ENCODE measurements around the gene POLN. TPM values are rescaled to one million over a fixed set of nuclear protein-coding genes. Genes with fewer than 3 reads are reported as not detected.

Gene POLN
- total and polyA plus RNA-seq, 8 donors: 2.7 to 5.7 (median 3.9) TPM

DNA sequence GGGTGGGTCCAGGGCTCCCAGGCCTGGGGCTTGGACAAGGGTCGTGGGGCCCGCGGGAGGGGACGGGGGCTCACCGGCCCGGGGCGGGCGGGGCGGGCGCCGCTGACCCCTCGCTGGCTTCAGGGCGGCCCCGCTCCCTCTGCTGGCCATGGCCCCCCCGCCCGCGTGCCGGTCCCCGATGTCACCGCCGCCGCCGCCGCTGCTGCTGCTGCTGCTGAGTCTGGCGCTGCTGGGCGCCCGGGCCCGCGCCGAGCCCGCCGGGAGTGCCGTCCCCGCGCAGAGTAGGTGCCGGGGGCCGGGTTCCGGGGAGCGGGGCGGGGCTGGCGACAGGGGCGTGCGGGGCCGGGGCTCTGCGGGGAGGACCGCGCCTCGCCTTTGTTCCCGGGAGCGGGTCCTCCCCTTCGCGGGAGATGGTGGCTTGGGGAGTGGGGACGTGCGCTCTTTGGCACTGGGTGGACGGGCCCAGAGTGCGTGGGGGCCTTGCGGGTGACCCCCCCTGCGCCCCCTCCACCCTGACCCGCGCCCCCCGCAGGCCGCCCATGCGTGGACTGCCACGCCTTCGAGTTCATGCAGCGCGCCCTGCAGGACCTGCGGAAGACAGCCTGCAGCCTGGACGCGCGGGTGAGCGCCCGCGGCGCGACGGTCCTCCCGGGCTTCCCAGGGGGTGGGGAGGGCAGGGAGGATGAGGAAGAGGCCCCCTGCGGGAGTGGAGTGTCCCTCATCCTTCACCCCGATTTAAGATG lies 199.5 kb downstream of the POLN start:
- H3K27me3 ChIP-seq: peaks cover 24 to 92% of the 10 kb centered on the region in 2 donors
- DNase-seq: peak in 1 of 4 donors; percentile 86

DNA sequence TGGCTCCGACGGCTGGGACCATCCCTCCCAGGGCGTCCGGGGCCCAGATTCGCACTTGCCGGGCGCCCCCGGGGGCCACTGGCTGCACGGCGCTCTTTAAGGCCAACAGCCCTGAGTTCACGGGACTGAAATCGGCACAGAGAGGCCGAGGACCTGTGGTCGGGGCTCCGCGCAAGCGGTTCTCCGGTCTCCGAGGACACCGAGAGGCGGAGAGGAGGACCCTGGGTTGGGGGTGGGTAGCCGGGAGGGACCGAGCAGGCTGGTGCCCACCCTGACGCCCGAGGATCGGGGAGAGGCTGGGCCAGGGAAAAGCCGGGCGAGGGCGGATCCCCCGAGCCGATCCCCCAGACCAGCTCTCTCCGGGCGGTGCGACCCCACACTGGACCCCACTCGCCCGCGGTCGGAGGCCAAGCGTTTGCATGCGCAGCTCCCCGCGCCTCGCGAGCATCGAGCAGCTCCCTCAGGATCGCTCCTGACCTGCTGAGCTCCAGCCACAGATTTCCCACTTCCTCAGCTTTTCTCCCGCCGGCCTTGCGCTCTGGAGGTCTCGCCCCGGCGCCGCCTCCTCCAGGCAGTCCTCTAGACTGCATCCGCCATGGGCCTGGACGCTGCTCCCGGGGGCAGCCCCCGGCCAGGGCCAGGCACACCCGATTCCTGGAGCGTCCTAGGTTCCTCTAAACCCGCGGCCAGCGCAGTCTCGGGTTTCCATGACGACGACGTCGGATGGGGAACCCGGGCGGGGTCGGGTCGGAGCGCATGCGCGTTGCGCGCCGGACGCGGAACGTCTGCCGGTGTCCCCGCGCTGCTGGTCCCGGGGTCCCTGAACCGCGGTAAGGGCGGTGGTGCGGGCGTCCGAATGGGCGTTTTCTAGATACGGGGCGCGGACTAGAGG lies 200.4 kb downstream of the POLN start:
- peaks cover 20 to 90% of the 10 kb centered on the region in 2 donors for H3K27me3 ChIP-seq
- TF ChIP-seq, protein P1, sequence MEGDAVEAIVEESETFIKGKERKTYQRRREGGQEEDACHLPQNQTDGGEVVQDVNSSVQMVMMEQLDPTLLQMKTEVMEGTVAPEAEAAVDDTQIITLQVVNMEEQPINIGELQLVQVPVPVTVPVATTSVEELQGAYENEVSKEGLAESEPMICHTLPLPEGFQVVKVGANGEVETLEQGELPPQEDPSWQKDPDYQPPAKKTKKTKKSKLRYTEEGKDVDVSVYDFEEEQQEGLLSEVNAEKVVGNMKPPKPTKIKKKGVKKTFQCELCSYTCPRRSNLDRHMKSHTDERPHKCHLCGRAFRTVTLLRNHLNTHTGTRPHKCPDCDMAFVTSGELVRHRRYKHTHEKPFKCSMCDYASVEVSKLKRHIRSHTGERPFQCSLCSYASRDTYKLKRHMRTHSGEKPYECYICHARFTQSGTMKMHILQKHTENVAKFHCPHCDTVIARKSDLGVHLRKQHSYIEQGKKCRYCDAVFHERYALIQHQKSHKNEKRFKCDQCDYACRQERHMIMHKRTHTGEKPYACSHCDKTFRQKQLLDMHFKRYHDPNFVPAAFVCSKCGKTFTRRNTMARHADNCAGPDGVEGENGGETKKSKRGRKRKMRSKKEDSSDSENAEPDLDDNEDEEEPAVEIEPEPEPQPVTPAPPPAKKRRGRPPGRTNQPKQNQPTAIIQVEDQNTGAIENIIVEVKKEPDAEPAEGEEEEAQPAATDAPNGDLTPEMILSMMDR (IDR thresholded peaks at IDR 0.05): no peak
- no peaks in the 10 kb centered on the region for H3K36me3 ChIP-seq
- H3K4me3 ChIP-seq: peak overlapping the region; percentile 52 to 55
- ATAC-seq (peak; percentile 81), DNase-seq (peak; percentile 50 to 98 (median 84))
- intact Hi-C loops (cut with DNase I): no loop called here
- H3K9me3 ChIP-seq: no peaks in the 10 kb centered on the region
- no peak overlapping the region for H3K27ac ChIP-seq
- H3K4me1 ChIP-seq: peaks cover 12 to 27% of the 10 kb centered on the region in 2 donors

More for the DNA sequence above, 199.5 kb downstream of the POLN start:
- Histone ChIP-seq H3K27ac (no peak overlapping the region), H3K36me3 (no peaks in the 10 kb centered on the region), H3K4me1 (peaks cover 12 to 27% of the 10 kb centered on the region in 2 donors), H3K4me3 (peak overlapping the region; percentile 52 to 55), H3K9me3 (no peaks in the 10 kb centered on the region)
- intact Hi-C loops (cut with DNase I): no loop called here
- ATAC-seq: peak; percentile 59
- TF ChIP-seq, protein P1 (IDR thresholded peaks at IDR 0.05): no peak

DNA sequence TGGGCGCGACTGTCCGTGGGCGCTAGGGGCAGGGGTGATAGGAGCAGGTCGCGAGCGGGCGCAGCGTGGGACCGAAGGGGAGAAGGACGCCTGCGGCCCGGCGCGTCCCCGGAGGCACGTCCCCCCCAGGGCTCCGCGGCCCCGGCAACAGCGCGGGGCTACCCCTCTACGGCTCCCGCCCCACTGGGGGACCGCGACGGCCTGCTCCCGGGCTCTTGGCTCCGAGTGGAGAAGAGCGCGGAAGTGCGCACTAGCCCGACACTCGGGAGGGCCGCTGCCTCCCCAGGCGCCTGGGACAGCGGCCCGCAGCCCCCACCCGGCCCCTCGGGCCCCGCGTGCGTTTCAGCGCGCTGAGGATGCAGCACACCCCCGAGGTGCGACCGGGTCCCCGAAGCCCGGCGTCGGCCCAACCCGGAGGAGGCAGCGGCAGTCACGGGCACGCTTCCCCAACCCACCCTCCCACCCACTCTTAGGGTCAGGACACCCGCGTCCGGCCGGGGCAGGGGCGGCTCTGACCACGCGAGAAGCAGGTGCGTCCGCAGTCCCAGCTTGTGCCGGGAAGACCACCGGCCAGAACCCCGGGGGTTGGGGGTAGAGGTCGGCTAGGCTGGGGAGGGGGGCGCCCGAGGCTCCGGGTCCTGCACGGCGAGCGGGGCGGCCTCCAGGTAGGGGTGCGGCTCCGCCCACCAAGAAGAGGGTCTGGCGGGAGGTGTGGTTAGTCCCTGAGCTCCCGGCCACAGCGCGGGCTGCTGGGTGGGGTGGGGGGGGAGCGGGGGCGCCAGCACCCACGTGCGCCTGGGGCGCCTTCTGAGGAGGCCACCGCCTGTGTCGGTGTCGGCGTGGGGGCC lies 201.3 kb downstream of the POLN start:
- Histone ChIP-seq H3K4me1 (peaks cover 12 to 27% of the 10 kb centered on the region in 2 donors), H3K36me3 (no peaks in the 10 kb centered on the region), H3K27me3 (peaks cover 20 to 90% of the 10 kb centered on the region in 2 donors), H3K4me3 (peak overlapping the region; percentile 52 to 55), H3K27ac (no peak overlapping the region), H3K9me3 (no peaks in the 10 kb centered on the region)
- ATAC-seq: no peak
- peak in 1 of 4 donors; percentile 81 for DNase-seq
- intact Hi-C loops (cut with DNase I): no loop called here
- TF ChIP-seq, protein P1 (IDR thresholded peaks at IDR 0.05): no peak

DNA sequence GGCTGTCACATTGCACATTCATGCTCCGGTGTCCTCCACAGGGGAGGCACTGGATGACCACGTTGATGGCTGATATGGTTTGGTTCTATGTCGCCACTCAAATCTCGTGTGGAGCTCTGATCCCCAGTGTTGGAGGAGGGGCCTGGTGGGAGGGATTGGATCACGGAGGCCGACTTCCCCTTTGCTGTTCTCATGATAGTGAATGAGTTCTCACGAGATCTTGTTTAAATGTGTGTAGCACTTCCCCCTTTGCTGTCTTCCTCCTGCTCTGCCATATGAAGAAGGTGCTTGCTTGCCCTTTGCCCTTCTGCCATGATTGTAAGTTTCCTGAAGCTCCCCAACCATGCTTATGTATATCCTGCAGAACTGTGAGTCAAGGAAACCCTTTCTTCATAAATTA lies 205.1 kb downstream of the POLN start:
- TF ChIP-seq, protein P1 (IDR thresholded peaks at IDR 0.05): no peak
- ATAC-seq (no peak), DNase-seq (no peak)
- peaks cover 12 to 16% of the 10 kb centered on the region in 2 donors for H3K4me1 ChIP-seq
- no peak overlapping the region for H3K4me3 ChIP-seq
- intact Hi-C loops (cut with DNase I): no loop called here
- no peaks in the 10 kb centered on the region for H3K9me3 ChIP-seq
- H3K36me3 ChIP-seq: no peaks in the 10 kb centered on the region
- H3K27ac ChIP-seq: no peak overlapping the region
- peaks cover 20 to 78% of the 10 kb centered on the region in 2 donors for H3K27me3 ChIP-seq

All from left lung (tissue), 10 donors.